HG02973 (cell line): ENCODE data around the gene TMEM106A.
"Not testable (repeated sequence)": the region's sequence is repeated elsewhere in the genome, so short reads cannot be mapped to it uniquely, and the experiment has no call there.

Experiments
- ATAC-seq: cut with Tn5 transposase; IDR thresholded peaks from one replicate; pipeline ENCODE4 v1.9.1; 2021; ENCODE audit warnings: moderate library complexity; ENCODE audit not compliant: unreplicated experiment

Gene TMEM106A

DNA sequence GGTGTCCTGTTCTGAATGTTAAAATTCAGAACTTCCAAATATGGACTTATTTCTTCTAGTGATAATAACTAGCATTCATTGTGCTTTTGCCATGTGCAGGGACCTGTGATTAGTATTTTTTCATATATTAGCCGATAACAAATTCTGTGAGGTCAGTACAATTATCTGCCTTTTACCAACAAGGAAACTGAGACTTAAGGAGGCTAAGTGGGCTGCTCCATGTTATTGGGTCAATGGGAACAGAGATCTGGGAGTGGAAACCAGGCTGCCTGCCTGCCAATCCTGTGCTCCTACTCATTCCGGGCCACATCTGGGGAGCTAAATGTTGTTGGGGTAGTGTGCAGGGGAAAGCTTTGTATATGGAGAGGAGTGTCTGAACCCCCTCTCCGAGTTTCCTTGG lies 3.7 kb downstream of the TMEM106A start:
- ATAC-seq: no peak

DNA sequence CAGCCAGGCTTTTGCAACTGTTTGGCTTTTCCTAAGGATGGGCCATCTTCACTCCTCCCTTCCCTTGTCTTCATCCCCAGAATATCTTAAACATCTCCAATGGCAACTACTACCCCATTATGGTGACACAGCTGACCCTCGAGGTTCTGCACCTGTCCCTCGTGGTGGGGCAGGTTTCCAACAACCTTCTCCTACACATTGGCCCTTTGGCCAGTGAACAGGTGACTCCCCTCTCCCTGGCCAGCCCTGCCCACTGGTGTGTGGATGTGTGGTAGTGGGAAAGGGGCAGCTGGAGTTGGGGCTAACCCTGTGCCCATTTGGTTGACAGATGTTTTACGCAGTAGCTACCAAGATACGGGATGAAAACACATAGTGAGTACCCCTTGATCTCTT lies 4.7 kb downstream of the TMEM106A start:
- no peak for ATAC-seq

DNA sequence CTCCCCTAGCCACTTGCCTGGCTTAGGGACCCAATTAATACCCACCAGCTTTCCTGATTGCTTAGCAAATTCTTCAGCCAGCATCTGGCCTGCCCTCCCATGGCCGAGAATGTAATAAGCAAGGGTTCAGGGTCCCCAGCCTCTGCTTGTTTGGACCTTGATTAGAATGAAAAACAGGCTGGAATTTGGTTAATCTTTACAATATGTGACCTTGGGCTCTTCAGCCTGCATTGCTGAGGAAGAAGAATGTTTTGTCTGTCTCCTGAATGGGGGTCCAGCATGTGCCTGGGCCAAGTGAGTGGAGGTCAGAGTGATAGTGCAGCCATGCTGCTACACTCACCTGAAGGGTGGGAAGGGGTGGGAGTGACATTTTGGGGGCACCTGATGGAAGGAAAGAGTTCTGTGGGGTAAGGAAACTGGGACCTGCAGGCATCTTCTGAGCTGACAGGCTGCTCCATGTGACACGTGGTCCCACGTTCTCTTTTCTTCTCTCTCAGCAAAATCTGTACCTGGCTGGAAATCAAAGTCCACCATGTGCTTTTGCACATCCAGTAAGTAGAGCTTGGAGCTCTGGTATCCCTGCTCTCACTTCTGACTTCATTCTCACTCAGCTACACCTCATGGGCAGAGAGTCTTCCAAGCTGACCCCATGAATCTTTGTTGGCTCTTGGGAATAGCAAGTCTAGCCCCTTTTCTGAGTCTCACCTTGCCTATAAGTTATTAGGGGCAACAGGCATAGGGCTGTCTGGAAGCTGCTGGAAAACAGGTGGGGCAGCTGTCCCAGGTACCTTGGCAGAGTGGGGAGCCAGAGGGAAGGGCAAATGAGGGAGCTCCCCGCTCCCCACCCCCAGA lies 5.3 kb downstream of the TMEM106A start:
- no peak for ATAC-seq

DNA sequence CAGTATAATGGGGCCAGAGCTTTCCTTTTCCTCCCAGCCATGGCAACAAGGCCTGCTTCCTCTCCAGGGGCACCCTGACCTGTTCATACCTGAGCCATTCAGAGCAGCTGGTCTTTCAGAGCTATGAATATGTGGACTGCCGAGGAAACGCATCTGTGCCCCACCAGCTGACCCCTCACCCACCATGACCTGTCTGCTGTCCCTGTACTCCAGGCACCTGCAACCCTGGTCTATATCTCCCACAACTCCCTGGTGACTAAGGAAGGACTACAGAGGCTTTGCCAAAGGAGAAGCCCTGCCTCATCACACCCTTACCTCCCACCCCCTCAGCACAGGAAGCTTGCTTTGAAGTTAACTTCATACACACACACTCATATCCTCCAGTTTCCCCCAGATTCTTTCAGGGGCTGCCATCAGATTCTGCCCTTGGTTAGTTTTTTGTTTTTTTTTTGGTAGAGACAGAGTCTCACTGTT lies 6.0 kb downstream of the TMEM106A start:
- no peak for ATAC-seq

DNA sequence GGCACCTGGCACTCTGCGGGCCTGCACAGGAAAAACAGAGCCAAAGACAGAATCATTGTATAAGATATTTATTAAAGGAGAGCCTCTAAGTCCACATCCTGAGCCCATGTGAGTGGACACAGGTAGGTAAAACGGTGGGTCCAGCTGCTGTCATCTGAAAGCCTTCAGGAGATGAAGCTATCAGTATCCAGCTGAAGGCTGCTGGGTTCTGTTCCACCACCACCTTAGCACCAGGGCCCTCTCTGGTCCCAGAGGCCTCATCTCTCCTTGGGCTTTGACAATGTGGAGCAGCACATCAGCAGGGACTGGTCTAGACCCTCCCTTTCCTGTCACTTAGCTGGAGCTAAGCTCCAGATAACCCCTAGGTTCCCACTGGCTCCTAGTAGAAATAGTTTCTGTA lies 7.3 kb downstream of the TMEM106A start:
- no peak for ATAC-seq

DNA sequence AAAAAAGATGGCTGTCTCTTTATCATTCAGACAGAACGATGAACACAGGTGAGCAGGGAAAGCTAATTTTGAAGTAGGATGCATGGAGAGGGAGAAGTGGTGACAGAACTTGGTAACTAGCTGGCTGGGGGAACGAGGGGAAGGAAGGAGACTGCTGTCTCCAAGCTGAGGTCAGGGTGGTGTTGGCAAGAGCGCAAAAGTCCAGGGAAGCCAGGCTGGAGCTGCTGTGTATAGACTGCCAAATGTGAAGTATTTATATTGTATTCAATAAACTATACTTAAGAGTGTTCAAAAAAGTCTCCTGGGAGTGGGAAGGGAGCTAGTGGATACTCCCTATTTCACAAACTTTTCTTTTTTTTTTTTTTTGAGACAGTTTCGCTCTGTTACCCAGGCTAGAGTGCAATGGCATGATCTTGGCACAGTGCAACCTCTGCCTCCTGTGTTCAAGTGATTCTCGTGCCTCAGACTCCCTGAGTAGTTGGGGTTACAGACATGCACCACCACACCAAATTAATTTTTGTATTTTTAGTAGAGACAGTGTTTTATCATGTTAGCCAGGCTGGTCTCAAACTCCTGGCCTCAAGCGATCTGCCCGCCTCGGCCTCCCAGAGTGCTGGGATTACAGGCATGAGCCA lies 8.2 kb downstream of the TMEM106A start:
- ATAC-seq: no peak

DNA sequence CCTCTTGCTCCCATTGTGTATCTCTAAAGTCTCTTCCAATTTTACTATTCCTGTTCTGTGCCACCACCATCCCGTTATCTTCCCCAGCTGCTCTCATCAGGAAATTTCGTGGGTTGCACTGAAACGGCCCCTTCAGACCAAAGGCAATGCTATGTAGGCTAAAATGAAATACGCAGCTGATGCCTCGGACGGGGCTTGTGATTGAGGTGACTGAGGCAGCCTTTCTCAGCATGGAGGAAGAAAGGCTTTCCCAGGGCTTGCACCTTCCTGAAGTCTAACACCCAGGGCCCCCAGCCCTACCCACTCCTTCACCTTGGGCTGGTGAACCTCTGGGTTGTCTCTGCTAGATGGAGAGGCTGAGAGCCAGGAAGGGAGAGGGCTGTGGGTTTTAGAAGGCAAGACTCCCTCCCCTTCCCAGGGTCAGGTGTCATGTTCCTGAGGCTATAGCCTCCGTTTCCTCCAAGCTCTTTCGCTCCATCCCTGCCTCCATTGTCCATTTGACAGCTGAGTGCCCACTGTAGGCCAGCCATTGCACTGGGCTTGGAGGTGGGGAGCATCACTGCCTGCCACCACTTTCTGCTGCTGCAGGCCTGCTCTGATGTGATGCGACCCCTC lies 8.9 kb downstream of the TMEM106A start:
- no peak for ATAC-seq

DNA sequence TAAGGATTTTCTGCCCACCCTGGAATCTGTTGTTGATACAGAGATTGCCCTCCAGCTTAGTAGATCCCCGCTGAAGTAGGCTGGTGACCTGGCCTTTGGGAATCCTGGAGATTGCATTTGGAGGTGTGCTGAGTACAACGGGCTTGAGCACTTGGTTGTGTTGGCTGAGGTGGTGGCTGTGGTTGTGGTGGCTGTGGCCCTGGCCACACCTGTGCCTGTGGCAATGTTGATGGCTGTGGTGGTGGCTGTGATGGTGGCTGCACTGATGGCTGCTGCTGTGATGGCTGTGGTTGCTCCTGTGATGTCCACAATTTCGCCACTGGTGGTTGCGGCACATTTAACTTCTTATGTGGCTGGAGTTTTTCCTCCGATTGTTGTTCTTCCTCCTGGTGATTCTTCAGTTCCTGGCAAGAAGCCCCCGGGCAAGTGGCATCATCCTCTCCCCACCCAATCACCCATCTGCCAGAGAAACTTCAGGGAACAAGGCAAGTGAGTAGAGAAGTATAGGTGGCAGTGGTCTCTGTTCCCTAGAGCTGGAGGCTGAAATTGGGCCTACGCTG lies 12.6 kb downstream of the TMEM106A start:
- ATAC-seq: no peak

DNA sequence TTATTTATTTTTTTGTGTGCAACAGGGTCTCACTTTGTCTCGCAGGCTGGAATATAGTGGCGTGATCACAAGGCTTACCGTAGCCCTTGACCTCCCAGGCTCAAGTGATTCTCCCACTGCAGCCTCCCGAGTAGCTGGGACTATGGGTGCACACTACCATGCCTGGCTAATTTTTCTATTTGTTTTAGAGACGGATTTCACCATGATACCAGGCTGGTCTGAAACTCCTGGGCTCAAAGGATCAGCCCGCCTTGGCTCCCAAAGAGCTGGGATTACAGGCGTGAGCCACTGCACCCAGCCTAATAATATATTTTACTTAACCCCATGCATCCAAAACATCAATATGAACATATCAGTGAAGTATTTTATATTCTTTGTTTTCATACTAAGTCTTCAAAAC lies 14.7 kb downstream of the TMEM106A start:
- ATAC-seq: no peak

DNA sequence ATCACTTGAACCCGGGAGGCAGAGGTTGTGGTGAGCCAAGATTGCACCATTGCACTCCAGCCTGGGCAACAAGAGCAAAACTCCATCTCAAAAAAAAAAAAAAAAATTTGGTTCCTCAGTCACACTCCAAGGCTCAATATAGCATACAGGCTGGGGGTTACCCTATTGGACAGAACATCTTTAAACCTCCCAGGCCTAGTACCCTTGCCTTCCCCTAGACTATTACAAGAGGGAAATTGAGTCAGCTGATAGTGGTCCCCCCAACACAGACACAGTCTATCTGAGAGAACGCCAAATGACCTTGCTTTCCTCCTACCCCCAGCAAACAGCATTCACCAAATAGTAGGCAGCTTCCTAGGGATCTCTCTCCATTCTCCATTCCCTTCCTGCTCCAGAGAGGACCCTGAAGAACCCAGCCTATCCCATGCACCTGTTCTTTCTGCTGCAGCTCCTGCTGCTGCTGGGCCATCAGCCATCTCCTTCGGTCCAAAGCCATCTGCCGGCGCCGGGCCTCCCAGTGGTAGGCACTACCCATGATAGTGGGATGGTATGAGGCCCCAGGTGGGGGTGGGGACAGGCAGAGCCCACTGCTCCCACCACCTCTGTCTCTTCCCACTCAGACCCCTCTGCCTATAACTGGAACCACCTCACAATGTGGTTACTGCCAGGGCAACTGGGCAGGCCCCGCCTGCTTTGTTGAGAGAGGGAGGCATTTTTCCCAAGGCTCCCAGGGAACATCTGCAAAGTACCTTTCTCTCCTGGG lies 16.5 kb downstream of the TMEM106A start, which contains the start of gene CCDC200:
CCDC200 (minus strand) TSS at position 604 of the 763 bp plus-strand sequence; CDS start at position 535, 69 bp downstream.
- ATAC-seq: not testable (repeated sequence)

DNA sequence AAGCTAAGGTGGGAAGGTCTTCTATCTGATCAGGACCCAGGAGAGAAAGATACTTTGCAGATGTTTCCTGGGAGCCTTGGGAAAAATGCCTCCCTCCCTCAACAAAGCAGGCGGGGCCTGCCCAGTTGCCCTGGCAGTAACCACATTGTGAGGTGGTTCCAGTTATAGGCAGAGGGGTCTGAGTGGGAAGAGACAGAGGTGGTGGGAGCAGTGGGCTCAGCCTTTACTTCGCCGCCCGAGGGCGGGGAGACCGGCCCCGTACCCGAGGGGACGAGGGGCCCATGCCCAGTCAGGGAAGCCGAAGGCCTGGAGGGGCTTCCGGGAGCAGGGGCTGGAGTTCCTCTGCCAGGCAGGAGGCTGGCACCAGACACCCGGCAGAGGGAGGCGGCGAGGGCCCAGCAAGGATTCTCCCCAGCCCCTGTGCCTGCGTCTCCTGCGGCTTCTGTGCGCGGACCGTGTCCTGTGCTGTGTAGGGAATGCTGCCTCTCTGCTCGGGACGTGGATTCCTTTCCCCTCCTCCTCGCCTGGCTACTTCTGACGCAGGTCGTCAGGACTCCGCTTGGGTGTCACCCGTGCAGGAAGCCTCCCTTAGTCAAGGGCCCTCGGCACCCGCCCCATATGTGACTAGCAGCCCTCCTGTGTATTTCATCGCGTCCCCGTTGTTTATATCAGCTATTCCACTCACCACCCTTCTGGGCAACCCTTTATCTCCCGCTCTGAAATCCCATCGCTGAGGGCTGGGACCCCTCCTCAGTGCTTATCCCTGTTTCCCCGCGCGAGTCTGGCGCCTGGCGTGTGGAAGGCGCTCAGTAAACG lies 19.7 kb downstream of the TMEM106A start:
- ATAC-seq: not testable (repeated sequence)

DNA sequence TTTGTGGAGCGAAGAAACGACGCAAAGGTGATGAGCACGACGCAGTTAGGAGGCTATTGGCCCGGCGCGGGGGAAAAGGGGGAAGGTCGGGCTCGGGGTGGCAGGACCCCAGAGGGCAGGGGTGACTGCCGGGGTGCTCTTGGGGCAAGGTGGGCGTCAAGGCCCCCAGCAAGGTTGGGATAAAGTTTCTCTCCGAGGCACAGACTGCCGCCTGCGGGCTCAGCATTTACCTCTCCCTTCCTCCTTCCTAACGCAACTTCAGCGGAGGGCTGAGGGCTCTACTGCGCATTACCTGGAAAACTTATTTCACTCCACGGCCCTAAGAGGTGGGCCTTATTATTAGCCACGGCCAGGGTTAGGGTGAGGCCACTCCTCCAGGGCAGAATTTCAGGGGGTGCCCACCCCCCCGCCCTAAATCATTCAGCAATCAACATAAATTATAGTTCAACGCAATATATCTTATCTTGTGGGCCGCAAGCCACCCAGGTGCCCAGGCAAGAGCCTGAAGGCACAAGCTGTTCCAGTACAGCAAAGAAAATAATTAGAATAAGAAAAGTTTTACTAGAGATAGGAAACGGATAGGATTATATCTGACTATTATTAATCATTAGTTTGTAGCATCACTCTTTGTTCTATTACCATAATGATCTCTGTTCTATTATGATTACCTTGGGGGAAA lies 20.5 kb downstream of the TMEM106A start:
- ATAC-seq: not testable (repeated sequence)

DNA sequence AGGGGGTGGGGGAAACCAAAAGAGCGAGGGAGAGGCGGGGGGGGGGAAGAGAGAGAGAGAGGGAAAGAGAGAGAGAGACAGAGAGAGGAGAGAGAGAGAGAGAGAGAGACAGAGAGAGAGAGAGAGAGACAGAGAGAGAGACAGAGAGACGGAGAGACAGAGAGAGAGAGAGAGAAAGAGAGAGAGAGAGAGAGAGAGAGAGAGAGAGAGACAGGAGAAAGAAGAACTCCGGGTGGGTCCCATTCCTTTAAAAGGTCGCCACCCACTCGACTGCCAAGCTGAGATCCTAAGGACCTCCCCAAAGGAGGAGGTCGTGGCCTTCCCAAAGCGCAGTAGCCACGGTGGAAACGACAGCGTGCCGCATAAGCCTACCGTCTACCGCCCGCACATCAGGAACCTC lies 21.6 kb downstream of the TMEM106A start:
- ATAC-seq: not testable (repeated sequence)

DNA sequence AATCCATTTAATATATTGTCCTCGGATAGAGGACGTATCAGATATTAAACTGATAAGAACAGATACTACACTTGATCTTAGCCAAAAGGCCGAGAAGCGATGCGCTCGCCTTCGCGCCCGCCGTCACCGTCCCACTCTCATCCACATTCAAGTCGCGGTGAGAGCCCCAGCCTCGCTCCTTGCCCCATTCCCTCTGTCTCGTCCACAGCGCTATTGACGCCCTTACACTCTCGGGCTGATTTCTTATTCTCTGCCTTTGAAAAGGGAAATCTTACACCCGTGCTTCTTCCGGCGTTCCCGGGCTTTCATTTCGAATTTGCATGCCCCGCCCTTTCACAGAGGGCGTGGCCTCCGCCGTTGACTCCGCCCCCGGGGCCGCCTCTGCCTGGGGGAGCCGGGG lies 22.2 kb downstream of the TMEM106A start, which contains the start of gene RNU2-1:
RNU2-1 (minus strand) TSS at position 101 of the 400 bp plus-strand sequence.
- ATAC-seq: not testable (repeated sequence)

DNA sequence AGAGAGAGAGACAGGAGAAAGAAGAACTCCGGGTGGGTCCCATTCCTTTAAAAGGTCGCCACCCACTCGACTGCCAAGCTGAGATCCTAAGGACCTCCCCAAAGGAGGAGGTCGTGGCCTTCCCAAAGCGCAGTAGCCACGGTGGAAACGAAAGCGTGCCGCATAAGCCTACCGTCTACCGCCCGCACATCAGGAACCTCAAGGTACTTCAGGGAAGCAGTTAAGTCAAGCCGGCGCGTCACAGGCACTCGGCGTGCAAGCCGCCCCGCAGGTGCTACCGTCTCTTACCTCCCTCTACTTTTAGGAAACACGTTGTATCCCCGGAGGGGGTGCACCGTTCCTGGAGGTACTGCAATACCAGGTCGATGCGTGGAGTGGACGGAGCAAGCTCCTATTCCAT lies 27.9 kb downstream of the TMEM106A start:
- not testable (repeated sequence) for ATAC-seq

DNA sequence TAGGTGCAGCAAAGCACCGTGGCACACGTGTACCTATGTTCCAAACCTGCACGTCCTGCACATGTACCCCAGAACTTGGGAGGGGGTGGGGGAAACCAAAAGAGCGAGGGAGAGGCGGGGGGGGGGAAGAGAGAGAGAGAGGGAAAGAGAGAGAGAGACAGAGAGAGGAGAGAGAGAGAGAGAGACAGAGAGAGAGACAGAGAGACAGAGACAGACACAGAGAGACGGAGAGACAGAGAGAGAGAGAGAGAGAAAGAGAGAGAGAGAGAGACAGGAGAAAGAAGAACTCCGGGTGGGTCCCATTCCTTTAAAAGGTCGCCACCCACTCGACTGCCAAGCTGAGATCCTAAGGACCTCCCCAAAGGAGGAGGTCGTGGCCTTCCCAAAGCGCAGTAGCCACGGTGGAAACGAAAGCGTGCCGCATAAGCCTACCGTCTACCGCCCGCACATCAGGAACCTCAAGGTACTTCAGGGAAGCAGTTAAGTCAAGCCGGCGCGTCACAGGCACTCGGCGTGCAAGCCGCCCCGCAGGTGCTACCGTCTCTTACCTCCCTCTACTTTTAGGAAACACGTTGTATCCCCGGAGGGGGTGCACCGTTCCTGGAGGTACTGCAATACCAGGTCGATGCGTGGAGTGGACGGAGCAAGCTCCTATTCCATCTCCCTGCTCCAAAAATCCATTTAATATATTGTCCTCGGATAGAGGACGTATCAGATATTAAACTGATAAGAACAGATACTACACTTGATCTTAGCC lies 29.1 kb downstream of the TMEM106A start:
- ATAC-seq: not testable (repeated sequence)

DNA sequence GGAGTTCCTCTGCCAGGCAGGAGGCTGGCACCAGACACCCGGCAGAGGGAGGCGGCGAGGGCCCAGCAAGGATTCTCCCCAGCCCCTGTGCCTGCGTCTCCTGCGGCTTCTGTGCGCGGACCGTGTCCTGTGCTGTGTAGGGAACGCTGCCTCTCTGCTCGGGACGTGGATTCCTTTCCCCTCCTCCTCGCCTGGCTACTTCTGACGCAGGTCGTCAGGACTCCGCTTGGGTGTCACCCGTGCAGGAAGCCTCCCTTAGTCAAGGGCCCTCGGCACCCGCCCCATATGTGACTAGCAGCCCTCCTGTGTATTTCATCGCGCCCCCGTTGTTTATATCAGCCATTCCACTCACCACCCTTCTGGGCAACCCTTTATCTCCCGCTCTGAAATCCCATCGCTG lies 34.8 kb downstream of the TMEM106A start:
- not testable (repeated sequence) for ATAC-seq
